ENCODE measurements around the gene SLC16A9. TPM values are rescaled to one million over a fixed set of nuclear protein-coding genes. Genes with fewer than 3 reads are reported as not detected.

SLC16A9 gene
- total RNA-seq, 1 experiment from 2014 or later: 4.1 TPM

DNA sequence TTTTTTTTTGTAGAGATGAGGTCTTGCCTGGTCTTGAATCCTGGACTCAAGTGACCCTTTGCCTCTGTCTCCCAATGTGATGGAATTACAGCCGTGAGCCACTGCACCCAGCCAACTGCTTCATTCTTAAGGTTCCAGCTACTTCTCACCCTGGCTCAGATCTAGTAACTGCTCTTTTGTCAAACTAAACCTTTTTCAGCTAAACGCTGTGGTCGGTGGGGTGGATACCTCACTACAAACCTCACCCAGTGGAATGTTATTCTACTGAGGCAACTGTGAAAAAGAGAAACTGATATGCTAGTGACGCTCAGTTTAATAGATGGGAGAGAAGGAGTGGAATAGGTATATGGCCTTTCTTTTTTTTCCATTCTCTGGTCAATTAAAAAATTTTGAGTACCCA is 45.3 kb upstream of the SLC16A9 start:
- no peak overlapping the region for H3K56ac ChIP-seq (ENCODE audit: insufficient read length, low read depth, low read length)
- no peak overlapping the region for H2BK20ac ChIP-seq (ENCODE audit: low read depth, low read length, poor library complexity, severe bottlenecking)
- no peak overlapping the region for H3K23ac ChIP-seq (ENCODE audit: insufficient read length, low read depth, low read length)
- H2AK5ac ChIP-seq (ENCODE audit: insufficient read length, low read length): no peak overlapping the region
- H3K4me1 ChIP-seq (ENCODE audit: insufficient read depth, low read length): no peaks in the 10 kb centered on the region; the same call in 1 of the 2 replicates
- H3K14ac ChIP-seq (ENCODE audit: insufficient read depth, low read length): no peak overlapping the region
- no CpG with 5 or more reads among the region's 4 CpGs for WGBS (ENCODE audit: extremely low coverage, insufficient read length, low lambda C conversion rate)
- H4K20me1 ChIP-seq (ENCODE audit: control insufficient read depth, insufficient read depth, insufficient read length): no peaks in the 10 kb centered on the region
- H3K18ac ChIP-seq (ENCODE audit: insufficient read length, low read depth, low read length): no peak overlapping the region
- H2BK5ac ChIP-seq (ENCODE audit: insufficient read length, low read length): no peak overlapping the region
- H3T11ph ChIP-seq (ENCODE audit: low read length): no peak overlapping the region
- no peaks in the 10 kb centered on the region for H3K9me3 ChIP-seq (ENCODE audit: control insufficient read depth, low read depth, low read length)
- TF ChIP-seq, protein P1, sequence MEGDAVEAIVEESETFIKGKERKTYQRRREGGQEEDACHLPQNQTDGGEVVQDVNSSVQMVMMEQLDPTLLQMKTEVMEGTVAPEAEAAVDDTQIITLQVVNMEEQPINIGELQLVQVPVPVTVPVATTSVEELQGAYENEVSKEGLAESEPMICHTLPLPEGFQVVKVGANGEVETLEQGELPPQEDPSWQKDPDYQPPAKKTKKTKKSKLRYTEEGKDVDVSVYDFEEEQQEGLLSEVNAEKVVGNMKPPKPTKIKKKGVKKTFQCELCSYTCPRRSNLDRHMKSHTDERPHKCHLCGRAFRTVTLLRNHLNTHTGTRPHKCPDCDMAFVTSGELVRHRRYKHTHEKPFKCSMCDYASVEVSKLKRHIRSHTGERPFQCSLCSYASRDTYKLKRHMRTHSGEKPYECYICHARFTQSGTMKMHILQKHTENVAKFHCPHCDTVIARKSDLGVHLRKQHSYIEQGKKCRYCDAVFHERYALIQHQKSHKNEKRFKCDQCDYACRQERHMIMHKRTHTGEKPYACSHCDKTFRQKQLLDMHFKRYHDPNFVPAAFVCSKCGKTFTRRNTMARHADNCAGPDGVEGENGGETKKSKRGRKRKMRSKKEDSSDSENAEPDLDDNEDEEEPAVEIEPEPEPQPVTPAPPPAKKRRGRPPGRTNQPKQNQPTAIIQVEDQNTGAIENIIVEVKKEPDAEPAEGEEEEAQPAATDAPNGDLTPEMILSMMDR (conservative IDR thresholded peaks at IDR 0.05): no peak
- Mint-ChIP-seq H3K4me3 (no peak overlapping the region), H3K4me1 (peaks cover 7 to 8% of the 10 kb centered on the region in 2 experiments), H3K27ac (no peak overlapping the region), H3K27me3 (ENCODE audit: low read depth) (no peaks in the 10 kb centered on the region), H3K36me3 (ENCODE audit: insufficient read depth in 1 of 3, low read depth in 3 of 3) (no peaks in the 10 kb centered on the region), H3K9me3 (no peaks in the 10 kb centered on the region)
- no peak overlapping the region for H2BK12ac ChIP-seq (ENCODE audit: insufficient read length, low read depth, low read length)
- H3K23me2 ChIP-seq (ENCODE audit: insufficient read length, low read depth, low read length, poor library complexity, severe bottlenecking): no peaks in the 10 kb centered on the region
- DNase-seq: no peak
- no peak overlapping the region for H3K9ac ChIP-seq (ENCODE audit: extremely low read depth, insufficient read length, low read length)
- no peaks in the 10 kb centered on the region for H3K79me1 ChIP-seq (ENCODE audit: insufficient read depth, low read depth, low read length, poor library complexity, severe bottlenecking)
- H4K8ac ChIP-seq (replicated peaks; ENCODE audit: insufficient read length, low read depth, low read length): no peak overlapping the region
- H3K79me2 ChIP-seq (ENCODE audit: insufficient read depth, low read length): no peaks in the 10 kb centered on the region
- H3K27ac ChIP-seq (ENCODE audit: insufficient read length, low read depth, low read length): no peak overlapping the region
- no peak overlapping the region for H4K91ac ChIP-seq (ENCODE audit: insufficient read length, low read depth, low read length)
- H2BK120ac ChIP-seq (ENCODE audit: low read depth, low read length, poor library complexity, severe bottlenecking): no peak overlapping the region
- H2BK15ac ChIP-seq (ENCODE audit: low read depth, low read length): no peak overlapping the region
- no peak overlapping the region for H4K5ac ChIP-seq (ENCODE audit: insufficient read length, low read depth, low read length)
- H2AFZ ChIP-seq (ENCODE audit: low read length): no peak overlapping the region
- no peak overlapping the region for H3K4me2 ChIP-seq (ENCODE audit: insufficient read depth, insufficient read length, low read length)
- H3K27me3 ChIP-seq (ENCODE audit: insufficient read depth, low read length): no peaks in the 10 kb centered on the region
- no peak overlapping the region for H3K4ac ChIP-seq (ENCODE audit: low read depth, low read length)

Data from H9 (cell line).